PFSK-1 (cell line): Measurements from ENCODE around the gene GALNTL6.

Source experiments
- FOXP2 ChIP-seq: optimal IDR thresholded peaks from 2 replicates; pipeline ENCODE3; 2011; ENCODE audit warnings: borderline replicate concordance, control low read depth, inconsistent platforms; ENCODE audit not compliant: insufficient read depth; ENCODE audit errors: extremely low read length, extremely low read depth
- POLR2AphosphoS5 ChIP-seq: IDR thresholded peaks from 2 replicates; pipeline ENCODE4 v1.6.1; 2012; ENCODE audit warnings: low read depth, mild to moderate bottlenecking, control low read depth, low read length, moderate library complexity
- REST ChIP-seq, 2 experiments: IDR thresholded peaks; 2 replicates each; pipeline versions ENCODE4 v1.6.1 to v1.8.0; 2011 to 2012; ENCODE audit warnings: low read depth in 2 of 2, low read length in 2 of 2, control low read depth in 1 of 2, inconsistent platforms in 1 of 2, mild to moderate bottlenecking in 1 of 2, moderate library complexity in 1 of 2; ENCODE audit not compliant: insufficient read depth in 1 of 2
- SIN3A ChIP-seq: IDR thresholded peaks from 2 replicates; pipeline ENCODE4 v1.6.1; 2012; ENCODE audit warnings: mild to moderate bottlenecking, low read length, moderate library complexity, borderline replicate concordance; ENCODE audit not compliant: insufficient read depth
- TAF1 ChIP-seq: IDR thresholded peaks from 2 replicates; pipeline ENCODE4 v1.6.1; 2012; ENCODE audit warnings: low read length, control low read depth, borderline replicate concordance; ENCODE audit not compliant: insufficient read depth

DNA sequence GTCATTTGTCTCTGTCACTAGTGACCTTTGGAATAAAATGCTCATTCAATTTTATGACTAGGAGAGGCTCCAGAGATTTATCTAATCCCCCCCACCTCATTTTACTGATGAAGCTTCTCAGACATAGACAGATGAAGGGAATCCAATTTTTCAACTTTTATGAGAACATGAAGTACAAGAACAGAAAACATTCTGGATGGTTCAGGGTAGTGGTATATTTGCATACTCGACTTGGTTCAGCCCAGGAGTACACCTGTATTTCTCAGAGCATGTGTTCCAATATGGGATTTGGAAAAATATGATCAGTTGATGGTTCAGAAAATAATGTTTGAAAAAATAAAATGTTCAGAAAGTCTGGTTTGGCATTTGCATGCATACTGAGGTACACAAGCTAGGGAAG lies 1224.0 kb downstream of the GALNTL6 start:
- TF ChIP-seq TAF1 (no peak), POLR2AphosphoS5 (no peak), REST (IDR thresholded peaks at IDR 0.05; ENCODE audit: insufficient read depth in 1 of 2, low read depth in 2 of 2, low read length in 2 of 2) (no peak), SIN3A (no peak), FOXP2 (no peak)
